Mucosa of rectum (tissue), 2 donors: ENCODE measurements around the gene CHCHD2.
A peak's percentile ranks its signal among the peaks of the same experiment; 100 is the strongest.

Source experiments
- H3K27ac ChIP-seq, 2 donors: one replicate each; pipeline ENCODE4 v1.7.0; 2013; ENCODE audit warnings: inconsistent platforms in 2 of 2, low read depth in 2 of 2, low read length in 2 of 2
- H3K27me3 ChIP-seq, 2 donors: one replicate each; pipeline ENCODE4 v1.7.0; 2013; ENCODE audit warnings: low read length in 2 of 2; ENCODE audit not compliant: control insufficient read depth in 2 of 2, insufficient read depth in 2 of 2
- H3K36me3 ChIP-seq, 2 donors: one replicate each; pipeline ENCODE4 v1.7.0; 2013; ENCODE audit warnings: low read length in 2 of 2; ENCODE audit not compliant: control insufficient read depth in 2 of 2, insufficient read depth in 2 of 2
- H3K4me1 ChIP-seq, 2 donors: one replicate each; pipeline ENCODE4 v1.7.0; 2013; ENCODE audit warnings: low read length in 2 of 2, mild to moderate bottlenecking in 1 of 2; ENCODE audit not compliant: control insufficient read depth in 2 of 2, insufficient read depth in 2 of 2
- H3K4me3 ChIP-seq, 2 donors: one replicate each; pipeline ENCODE4 v1.7.0; 2013; ENCODE audit warnings: low read length in 2 of 2
- H3K9ac ChIP-seq, 2 donors: one replicate each; pipeline ENCODE4 v1.7.0; 2013; ENCODE audit warnings: low read length in 2 of 2, low read depth in 1 of 2, mild to moderate bottlenecking in 1 of 2
- H3K9me3 ChIP-seq, 2 donors: one replicate each; pipeline ENCODE4 v1.7.0; 2013; ENCODE audit warnings: low read length in 2 of 2; ENCODE audit not compliant: control insufficient read depth in 2 of 2
- donor health status: healthy.
- donor health status: Normal muscosa, but diverticular disease.

Gene CHCHD2

DNA sequence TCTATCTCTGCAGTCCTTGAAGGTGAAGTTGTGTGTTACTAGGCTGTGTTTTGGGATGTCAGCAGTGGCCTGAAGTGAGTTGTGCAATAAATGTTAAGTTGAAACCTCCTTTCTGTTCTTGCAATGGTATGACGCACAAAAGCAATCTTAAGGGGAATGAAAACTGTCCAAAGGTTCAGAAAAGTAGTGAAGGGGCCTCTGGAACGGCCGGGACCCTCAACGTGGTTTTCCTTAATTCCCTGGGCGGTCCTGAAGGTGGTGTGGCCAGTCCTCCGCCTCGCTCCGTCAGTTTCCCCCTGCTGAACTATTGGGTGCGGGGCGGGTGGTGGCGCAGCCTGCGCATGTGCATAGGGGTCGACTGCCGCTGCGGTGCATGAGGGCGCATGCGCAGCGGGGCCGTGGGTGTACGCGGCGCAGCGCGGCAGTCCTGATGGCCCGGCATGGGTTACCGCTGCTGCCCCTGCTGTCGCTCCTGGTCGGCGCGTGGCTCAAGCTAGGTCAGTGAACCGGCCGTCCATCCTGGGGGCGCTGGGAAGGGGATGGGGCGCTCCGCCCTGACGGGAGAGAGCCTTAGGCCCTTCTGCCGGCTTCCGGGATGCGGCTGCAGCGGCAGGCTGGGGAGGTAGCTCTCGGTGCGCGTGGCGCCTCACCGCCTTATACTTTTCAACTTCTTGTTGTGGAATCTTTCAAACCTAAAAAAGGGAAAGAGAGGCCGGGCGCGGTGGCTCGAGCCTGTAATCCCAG is 42.2 kb downstream of the CHCHD2 start, which contains the start of gene SUMF2:
TSS of gene SUMF2 (plus strand) at position 405 of the 744 bp plus-strand sequence. CDS start at position 431, 26 bp downstream.
- no peaks in the 10 kb centered on the region for H3K27me3 ChIP-seq
- no peaks in the 10 kb centered on the region for H3K9me3 ChIP-seq
- peaks cover 4 to 11% of the 10 kb centered on the region in 2 donors for H3K4me1 ChIP-seq
- H3K27ac ChIP-seq: peak within 1 kb of the TSS; percentile 86 to 94
- peaks cover 25 to 41% of the 10 kb centered on the region in 2 donors for H3K36me3 ChIP-seq
- H3K4me3 ChIP-seq: peak within 1 kb of the TSS; percentile 89 to 99
- H3K9ac ChIP-seq: peak within 1 kb of the TSS; percentile 85 to 90

- H3K9me3 ChIP-seq: no peaks in the 10 kb centered on the region
- H3K36me3 ChIP-seq: peaks cover 24 to 42% of the 10 kb centered on the region in 2 donors
- no peaks in the 10 kb centered on the region for H3K27me3 ChIP-seq
- peak overlapping the region; percentile 86 to 94 for H3K27ac ChIP-seq
- peak overlapping the region; percentile 85 to 90 for H3K9ac ChIP-seq
- H3K4me1 ChIP-seq: peaks cover 4 to 11% of the 10 kb centered on the region in 2 donors
- H3K4me3 ChIP-seq: peak overlapping the region; percentile 89 to 99
These were observed 42.8 kb downstream of the CHCHD2 start for GRCh38 chr7:56063500-56063881.

GRCh38 chr7:56062382-56062781 is 43.9 kb downstream of the CHCHD2 start:
- H3K36me3 ChIP-seq: peaks cover 31 to 50% of the 10 kb centered on the region in 2 donors

GRCh38 chr7:56053993-56054392 is 52.3 kb downstream of the CHCHD2 start:
- H3K27ac ChIP-seq: no peak overlapping the region
- H3K9ac ChIP-seq: no peak overlapping the region
- H3K9me3 ChIP-seq: no peaks in the 10 kb centered on the region
- peaks cover 9 to 13% of the 10 kb centered on the region in 2 donors for H3K4me1 ChIP-seq
- peaks cover 31 to 45% of the 10 kb centered on the region in 2 donors for H3K36me3 ChIP-seq
- no peak overlapping the region for H3K4me3 ChIP-seq
- H3K27me3 ChIP-seq: no peaks in the 10 kb centered on the region

More at GRCh38 chr7:56062382-56062781, 43.9 kb downstream of the CHCHD2 start:
- Histone ChIP-seq H3K9me3 (no peaks in the 10 kb centered on the region), H3K27ac (no peak overlapping the region), H3K4me1 (peaks cover 4 to 11% of the 10 kb centered on the region in 2 donors), H3K9ac (no peak overlapping the region), H3K4me3 (no peak overlapping the region), H3K27me3 (no peaks in the 10 kb centered on the region)

GRCh38 chr7:56053379-56053778 is 52.9 kb downstream of the CHCHD2 start:
- Histone ChIP-seq H3K9ac (no peak overlapping the region), H3K27me3 (no peaks in the 10 kb centered on the region), H3K4me1 (peaks cover 12 to 13% of the 10 kb centered on the region in 2 donors), H3K4me3 (no peak overlapping the region), H3K9me3 (no peaks in the 10 kb centered on the region), H3K27ac (no peak overlapping the region), H3K36me3 (peaks cover 28 to 40% of the 10 kb centered on the region in 2 donors)
